Inflammatory macrophage treated with lipopolysaccharide for 4 hours (primary cell): Measurements from ENCODE around the gene ARTN.

Experiments used
- DNase-seq: peaks from one replicate; pipeline ENCODE4 v3.0.0-alpha.2; 2020

Gene ARTN

GRCh38 chr1:43949678-43950077 lies 16.1 kb downstream of the ARTN start:
- DNase-seq = no peak

DNA sequence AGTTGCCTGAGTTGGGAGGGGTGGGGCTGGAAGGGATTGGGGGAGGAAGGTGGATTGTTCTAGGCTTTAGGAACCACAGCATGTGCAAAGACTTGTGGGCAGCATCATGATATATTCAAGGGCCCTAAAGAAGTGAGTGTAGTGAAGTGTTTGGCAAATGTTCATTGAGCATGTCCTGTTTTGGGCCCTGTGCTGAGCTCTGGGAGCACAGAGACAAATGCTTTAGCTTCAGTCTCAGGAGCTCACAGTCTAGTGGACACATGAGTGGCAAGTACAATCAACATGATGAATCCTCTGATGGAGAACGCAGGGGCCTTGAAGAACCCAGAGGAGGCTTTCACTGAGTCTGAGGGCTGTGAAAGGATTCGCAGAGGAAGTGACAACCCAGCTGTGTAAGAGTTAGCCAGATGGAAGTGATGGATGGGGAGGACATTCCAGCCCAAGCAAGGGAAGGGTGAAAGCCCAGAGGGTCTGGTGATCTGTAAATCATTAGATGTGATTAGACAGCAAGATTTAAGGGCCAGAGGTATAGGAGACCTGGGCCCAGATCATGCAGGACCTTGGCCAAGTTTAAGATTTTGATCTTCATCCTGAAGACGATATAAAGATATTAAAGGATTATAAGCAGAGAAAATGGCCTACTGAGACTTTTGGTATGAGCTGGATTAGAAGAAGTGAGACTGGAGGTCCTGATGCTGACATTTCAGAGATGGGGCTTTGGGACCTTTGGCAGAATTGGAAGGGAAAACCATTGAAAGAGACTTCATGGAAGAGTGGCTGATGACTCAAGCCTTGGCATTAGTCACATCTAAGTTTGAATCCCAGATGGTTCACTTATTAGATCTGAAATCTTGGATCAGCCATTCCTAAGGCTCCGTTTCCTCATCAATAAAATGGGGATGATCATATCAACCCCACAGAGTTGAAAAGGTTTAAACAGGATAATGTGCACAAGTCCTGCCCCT lies 17.7 kb downstream of the ARTN start:
- DNase-seq = no peak

DNA sequence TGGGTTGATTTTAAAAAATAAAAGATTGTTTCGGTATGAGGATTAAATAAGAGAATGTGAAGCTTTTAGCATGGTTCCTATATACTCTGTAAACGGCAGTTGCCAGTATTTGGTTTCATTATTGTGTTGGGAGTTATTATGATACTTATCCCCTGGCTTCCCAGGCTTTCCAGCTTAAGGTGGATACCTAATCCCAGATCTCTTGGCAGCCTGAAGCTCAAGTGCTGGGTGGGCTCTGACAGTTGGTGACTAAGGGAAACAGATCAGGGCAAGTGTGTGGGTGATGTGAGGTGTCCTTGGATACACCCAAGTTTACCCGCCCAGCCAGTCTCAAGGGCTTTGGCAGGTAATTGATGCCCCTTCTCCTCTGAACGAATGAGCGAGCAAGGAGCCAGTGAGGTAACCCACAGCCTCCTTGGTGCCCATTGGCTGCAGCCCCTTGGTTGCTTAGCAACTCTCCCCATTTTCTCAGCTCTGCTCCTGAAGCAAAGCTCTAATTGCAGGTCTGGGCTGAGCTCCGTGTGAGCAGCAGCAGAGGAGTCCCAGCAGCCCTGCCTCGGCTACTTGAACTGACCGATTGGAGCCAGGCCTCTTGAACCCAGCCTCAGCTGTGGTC lies 19.2 kb downstream of the ARTN start:
- DNase-seq = no peak

DNA sequence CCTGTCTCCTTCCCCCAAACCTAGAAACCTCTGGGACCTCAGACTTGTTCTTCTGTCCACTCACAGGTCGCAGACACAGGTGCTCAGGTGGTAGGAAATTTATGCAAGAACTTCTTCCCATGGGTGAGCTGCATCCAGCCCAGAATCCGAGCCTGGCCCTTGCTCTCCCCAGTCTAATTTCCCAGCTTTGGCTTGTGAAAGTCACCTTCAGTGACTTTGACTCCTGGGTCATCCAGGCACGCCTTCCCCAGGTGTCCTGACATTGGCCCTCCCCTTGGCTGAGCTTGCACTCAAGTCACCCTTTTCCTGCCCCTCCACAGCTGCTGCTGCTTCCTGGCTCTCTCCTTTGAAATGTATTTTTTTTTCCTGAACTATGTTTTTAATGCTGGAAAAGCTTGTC lies 19.8 kb downstream of the ARTN start:
- DNase-seq = no peak

- DNase-seq = no peak
Observed at GRCh38 chr1:43954036-43954435, 20.4 kb downstream of the ARTN start.

DNA sequence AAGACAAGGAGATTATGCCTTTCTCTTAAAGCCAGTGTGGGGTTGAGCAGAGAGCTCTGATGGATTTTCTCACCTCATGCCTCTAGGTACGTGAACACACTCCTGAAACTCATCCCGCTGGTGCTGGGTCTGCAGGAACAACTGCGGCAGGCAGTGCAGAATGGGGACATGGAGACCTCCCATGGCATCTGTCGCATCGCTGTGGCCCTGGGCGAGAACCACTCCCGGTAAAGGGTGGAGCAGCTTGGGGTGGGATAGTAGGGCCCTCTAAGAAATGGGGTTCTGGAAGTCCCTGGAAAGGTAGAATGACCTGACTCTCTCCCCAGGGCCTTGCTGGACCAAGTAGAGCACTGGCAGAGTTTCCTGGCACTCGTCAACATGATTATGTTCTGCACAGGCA lies 22.6 kb downstream of the ARTN start:
- DNase-seq = no peak

- DNase-seq = no peak
Observed at GRCh38 chr1:43957407-43958040, 23.9 kb downstream of the ARTN start.

DNA sequence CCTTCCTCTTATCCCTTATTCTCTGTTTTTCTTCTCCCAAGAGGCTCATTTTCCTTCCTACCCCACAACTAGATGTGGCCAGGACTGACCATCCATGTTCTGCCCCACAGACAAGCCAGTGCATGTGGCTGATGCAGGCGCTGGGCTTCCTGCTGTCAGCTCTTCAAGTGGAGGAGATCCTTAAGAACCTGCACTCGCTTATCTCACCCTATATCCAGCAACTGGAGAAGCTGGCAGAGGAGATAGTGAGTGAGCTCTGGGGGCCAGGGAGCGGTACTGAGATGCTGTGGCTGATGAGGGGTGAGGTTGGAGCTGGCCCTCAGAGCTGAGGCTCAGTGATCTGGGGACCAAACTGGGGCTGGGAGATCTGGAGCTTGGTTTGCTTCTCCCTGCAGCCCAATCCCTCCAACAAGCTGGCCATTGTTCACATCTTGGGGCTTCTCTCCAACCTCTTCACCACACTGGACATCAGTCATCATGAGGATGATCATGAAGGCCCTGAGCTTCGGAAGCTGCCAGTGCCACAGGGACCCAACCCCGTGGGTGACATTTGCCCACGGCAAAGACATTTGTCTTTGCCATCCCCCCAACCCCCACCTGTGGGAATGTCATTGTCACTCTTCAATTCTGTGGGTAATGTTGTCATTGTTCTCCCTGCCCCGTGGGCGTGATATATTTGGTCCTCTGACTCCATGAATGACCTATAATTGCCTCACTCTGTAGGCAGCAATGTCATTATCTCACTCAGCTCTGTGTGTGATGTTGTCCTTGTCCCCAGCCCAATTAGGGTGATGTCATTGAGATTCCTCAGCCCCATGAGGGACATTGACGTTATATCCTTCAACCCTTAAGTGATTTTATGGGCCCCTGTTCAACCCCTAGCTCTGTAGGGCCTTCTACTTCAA lies 25.0 kb downstream of the ARTN start:
- DNase-seq = no peak

DNA sequence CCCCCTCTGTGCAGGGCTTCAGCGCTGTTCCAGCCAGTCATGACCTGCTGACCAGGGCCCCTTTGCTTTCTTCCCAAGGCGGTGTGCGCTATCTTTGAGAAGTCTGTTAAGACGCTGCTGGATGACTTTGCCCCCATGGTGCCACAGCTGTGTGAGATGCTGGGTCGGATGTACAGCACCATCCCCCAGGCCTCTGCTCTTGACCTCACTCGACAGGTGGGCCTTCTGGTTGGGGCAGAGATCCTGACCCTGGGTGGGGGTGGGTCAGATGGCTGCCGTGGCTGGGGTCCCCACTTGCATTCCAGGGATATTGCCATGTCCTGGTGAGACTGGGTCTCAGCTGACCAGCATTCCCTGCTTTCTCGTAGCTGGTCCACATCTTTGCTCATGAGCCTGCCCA lies 27.2 kb downstream of the ARTN start:
- no peak for DNase-seq

DNA sequence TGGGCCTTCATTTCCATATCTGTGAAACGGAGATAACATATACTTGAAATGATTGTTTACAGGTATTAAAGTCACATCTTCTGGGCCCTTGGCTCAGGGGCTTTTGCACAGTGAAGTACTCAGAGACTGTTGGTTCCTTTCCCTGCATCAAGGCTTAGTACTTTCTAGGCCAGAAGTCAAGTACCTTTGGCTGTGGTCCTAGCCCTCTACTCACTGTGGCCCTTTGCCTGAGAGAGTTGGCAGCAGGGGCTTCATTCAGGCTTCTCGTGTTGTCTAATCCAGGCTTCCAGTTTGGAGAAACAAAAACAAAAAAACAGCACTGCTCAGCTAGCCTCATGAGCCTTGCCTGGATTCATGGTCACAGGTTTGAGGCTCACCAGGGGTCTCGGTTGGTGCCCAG lies 28.1 kb downstream of the ARTN start:
- no peak for DNase-seq

DNA sequence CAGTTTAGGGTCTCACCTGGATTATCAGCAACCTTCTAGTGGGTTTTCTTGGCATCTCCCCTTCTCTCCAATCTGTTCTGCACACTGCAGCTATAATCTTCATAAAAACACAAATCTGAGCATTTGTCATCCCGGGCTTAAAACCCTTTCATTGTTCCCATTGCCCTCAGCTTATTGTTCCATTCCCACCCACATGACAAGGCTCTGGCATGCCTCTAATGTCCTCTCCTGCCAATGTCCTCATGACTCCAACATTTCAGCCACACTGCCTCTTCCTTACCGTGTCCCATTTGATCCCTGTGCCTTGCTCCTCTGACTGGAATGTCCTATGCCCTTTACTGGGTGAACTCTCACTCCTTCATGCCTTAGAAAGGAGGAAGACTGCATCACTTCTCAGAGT lies 28.7 kb downstream of the ARTN start:
- no peak for DNase-seq

GRCh38 chr1:43963006-43963405 lies 29.4 kb downstream of the ARTN start:
- DNase-seq = no peak

DNA sequence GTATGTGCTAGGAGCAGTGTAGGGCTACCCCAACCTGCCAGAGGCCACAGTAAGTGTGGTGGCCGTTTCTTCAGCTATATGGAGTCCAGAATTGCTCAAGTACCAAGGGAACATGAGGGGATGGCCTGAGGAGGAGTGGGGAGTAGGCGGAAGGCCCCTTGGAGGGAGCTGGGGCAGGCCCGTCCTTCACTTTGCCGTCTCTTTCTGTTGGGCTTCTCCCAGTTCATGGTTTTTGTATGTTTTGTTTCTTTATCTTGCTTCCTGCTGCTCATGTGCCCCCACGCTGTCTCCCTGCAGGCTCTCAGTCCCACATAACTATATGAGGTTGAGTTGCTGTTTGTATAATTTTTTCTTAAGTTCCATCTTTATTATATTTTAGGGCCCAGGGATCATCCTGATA lies 30.3 kb downstream of the ARTN start:
- DNase-seq = no peak

GRCh38 chr1:43965316-43965715 lies 31.7 kb downstream of the ARTN start:
- DNase-seq = no peak

DNA sequence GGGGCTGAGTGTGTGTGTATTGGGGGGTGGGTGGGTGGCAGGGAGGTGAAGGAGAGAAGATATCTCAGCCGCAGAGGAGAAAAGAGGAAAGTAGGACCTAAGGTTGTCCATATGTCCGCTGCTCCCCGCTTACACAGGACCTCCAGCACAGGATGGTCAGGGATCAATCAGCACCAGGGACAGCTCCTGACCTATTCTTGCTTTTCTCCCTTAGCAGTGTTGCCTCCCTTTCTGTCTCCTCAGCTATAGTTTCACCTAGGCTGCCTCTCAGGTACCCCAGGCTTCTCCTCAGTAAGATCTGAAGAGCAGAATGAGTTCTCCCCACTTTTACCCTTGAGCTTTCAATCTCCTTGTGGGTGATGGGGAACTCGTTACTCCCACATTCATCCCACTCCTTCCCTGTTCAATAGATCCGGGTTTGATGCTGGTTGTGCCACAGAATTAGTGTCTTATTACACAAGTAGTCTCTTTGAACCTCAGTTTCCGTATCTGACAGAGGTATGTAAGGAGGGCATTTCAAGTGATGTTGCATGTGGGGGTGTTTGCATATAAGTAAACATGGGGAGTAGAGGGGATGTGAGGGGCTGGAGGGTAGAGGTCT lies 34.8 kb downstream of the ARTN start:
- no peak for DNase-seq

DNA sequence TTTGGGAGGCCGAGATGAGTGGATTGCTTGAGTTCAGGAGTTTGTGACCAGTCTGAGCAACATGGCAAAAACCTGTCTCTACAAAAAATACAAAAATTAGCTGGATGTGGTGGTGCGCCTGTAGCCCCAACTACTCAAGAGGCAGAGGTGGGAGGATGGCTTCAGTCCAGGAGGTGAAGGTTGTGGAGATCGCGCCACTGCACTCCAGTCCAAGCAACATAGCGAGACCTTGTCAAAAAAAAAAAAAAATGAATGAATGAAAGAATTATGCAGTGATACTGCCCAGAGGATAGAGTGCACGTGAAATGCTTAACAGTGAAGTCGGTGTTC lies 35.8 kb downstream of the ARTN start:
- no peak for DNase-seq

DNA sequence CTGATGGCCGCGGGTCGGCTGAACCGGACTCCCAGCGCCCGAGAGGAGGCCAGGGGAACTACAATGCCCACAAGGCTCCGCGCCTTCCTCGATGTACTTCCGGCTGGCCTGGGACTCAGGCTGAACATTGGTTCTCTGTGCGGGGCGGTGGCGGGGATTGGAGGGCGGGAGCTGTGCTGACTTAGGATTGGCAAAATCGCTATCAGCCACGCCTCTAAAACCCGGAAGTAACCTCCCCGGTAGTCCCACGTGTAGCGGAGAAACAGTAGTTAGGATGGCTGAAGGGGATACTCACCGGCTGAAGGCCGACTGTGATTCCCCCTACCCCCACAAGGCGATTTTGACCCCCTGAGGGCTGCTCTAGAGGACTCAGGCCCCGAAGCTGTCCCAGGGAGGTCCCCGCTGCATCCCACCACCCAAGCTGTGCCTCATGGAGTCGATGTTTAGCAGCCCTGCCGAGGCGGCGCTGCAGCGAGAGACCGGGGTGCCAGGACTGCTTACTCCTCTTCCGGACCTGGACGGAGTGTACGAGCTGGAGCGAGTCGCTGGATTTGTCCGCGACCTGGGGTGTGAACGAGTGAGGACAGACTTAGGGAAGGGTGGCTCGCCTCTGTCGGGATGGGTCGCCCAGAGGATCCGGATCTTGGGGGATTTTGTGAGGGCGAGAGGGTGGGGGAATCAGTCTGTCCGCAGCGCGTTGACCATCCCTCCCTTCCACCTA lies 36.3 kb downstream of the ARTN start, which contains the start of gene DPH2:
TSS of gene DPH2 (plus strand) at position 265 of the 721 bp plus-strand sequence. CDS start at position 431, 166 bp downstream.
- peak; percentile 98 for DNase-seq

DNA sequence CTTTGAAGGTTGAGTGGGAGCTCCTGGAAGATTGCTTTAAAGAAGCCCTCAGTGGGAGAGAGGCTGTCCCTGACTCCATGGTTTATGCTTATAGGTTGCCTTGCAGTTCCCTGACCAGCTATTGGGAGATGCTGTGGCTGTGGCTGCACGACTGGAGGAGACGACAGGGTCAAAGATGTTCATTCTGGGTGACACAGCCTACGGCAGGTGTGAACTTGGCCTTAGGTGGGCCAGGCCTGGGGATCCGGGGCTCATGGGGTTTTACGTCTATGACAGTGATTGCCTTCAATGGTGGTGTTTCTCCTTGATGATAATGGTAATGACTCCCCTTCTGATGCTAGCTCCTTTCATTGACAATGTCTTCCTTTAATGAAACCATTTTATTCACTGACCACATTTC lies 36.9 kb downstream of the ARTN start:
- no peak for DNase-seq

DNA sequence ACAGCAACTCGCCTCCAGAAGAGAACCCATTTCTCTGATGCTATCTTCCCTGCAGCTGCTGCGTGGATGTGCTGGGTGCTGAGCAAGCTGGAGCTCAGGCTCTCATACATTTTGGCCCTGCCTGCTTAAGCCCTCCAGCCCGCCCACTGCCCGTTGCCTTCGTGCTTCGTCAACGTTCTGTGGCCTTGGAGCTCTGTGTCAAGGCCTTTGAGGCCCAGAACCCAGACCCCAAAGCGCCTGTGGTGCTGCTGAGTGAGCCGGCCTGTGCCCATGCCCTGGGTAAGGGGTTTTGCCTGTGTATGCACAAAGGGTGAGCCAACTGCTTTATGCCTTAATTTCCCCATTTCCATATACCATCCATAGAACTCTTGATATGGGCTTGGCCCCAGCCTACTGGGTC lies 37.3 kb downstream of the ARTN start:
- DNase-seq = no peak

DNA sequence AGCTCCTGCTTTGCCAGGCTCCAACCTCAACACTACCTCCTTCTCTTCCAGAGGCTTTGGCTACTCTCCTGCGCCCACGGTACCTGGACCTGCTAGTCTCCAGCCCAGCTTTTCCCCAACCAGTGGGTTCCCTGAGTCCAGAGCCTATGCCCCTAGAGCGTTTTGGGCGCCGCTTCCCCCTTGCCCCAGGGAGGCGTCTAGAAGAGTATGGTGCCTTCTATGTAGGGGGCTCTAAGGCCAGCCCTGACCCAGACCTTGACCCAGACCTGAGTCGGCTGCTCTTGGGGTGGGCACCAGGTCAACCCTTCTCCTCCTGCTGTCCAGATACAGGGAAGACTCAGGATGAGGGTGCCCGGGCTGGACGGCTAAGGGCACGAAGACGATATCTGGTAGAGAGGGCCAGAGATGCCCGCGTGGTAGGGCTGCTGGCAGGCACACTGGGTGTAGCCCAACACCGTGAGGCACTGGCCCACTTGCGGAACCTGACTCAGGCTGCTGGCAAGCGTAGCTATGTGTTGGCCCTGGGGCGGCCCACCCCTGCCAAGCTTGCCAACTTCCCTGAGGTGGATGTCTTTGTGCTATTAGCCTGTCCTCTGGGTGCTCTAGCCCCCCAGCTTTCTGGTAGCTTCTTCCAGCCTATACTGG lies 37.9 kb downstream of the ARTN start:
- no peak for DNase-seq

GRCh38 chr1:43973981-43974442 lies 40.4 kb downstream of the ARTN start:
- DNase-seq = no peak
